Stimulated activated CD4-positive, alpha-beta T cell treated with anti-CD3 and anti-CD28 coated beads, Interleukin-12 subunit alpha, Interleukin-12 subunit beta, amount 100 ng/mL, for 4 hours (primary cell): ENCODE data around the gene SOHLH1.

Experiments
- DNase-seq: peaks from one replicate; pipeline ENCODE4 v3.0.0-alpha.2; 2020

Gene SOHLH1

GRCh38 chr9:135701959-135702721 lies 2.9 kb upstream of the SOHLH1 start, which contains the start of gene KCNT1:
TSS of gene KCNT1 (plus strand) at chr9:135702185. CDS start at chr9:135702259, 74 bp downstream.
- peak; percentile 61 for DNase-seq

GRCh38 chr9:135701067-135701958 lies 2.0 kb upstream of the SOHLH1 start:
- DNase-seq = peak; percentile 10

GRCh38 chr9:135700525-135700924 lies 1.2 kb upstream of the SOHLH1 start:
- no peak for DNase-seq

GRCh38 chr9:135698767-135699166 lies 514 bp downstream of the SOHLH1 start:
- DNase-seq = no peak

GRCh38 chr9:135698236-135698635 lies 1.0 kb downstream of the SOHLH1 start:
- DNase-seq = no peak

GRCh38 chr9:135697226-135697625 lies 2.1 kb downstream of the SOHLH1 start:
- DNase-seq = no peak

- DNase-seq = no peak
Observed at GRCh38 chr9:135696446-135696845, 2.8 kb downstream of the SOHLH1 start.

GRCh38 chr9:135695642-135696041 lies 3.6 kb downstream of the SOHLH1 start:
- no peak for DNase-seq

- no peak for DNase-seq
Observed at GRCh38 chr9:135695036-135695435, 4.2 kb downstream of the SOHLH1 start.

GRCh38 chr9:135694414-135694813 lies 4.9 kb downstream of the SOHLH1 start:
- no peak for DNase-seq

- no peak for DNase-seq
Observed at GRCh38 chr9:135693771-135694170, 5.5 kb downstream of the SOHLH1 start.

GRCh38 chr9:135693265-135693664 lies 6.0 kb downstream of the SOHLH1 start:
- no peak for DNase-seq

GRCh38 chr9:135692410-135692809 lies 6.9 kb downstream of the SOHLH1 start:
- DNase-seq = no peak

- DNase-seq = no peak
Observed at GRCh38 chr9:135690836-135691570, 8.3 kb downstream of the SOHLH1 start.

- DNase-seq = no peak
Observed at GRCh38 chr9:135689011-135689410, 10.3 kb downstream of the SOHLH1 start.

GRCh38 chr9:135687216-135687615 lies 12.1 kb downstream of the SOHLH1 start:
- DNase-seq = no peak

- DNase-seq = no peak
Observed at GRCh38 chr9:135684691-135685090, 14.6 kb downstream of the SOHLH1 start.

GRCh38 chr9:135683401-135684034 lies 15.8 kb downstream of the SOHLH1 start:
- no peak for DNase-seq

- no peak for DNase-seq
Observed at GRCh38 chr9:135681161-135681560, 18.1 kb downstream of the SOHLH1 start.

GRCh38 chr9:135680056-135680455 lies 19.2 kb downstream of the SOHLH1 start:
- DNase-seq = no peak

GRCh38 chr9:135678236-135679017 lies 20.9 kb downstream of the SOHLH1 start:
- DNase-seq = no peak

- DNase-seq = no peak
Observed at GRCh38 chr9:135677641-135678168, 21.6 kb downstream of the SOHLH1 start.
